ENCODE results near the gene KCNIP1. TPM values are rescaled to one million over a fixed set of nuclear protein-coding genes. Genes with fewer than 3 reads are reported as not detected.

Gene KCNIP1
- total RNA-seq, 4 donors from 2014 or later = not detected

GRCh38 chr5:170694911-170695310, 191.1 kb downstream of the KCNIP1 start:
- Histone ChIP-seq H3K4me1 (no peaks in the 10 kb centered on the region), H3K9me3 (no peaks in the 10 kb centered on the region), H3K27me3 (no peaks in the 10 kb centered on the region), H3K27ac (no peak overlapping the region), H3K36me3 (no peaks in the 10 kb centered on the region), H3K4me3 (no peak overlapping the region)
- TF ChIP-seq, protein P1, sequence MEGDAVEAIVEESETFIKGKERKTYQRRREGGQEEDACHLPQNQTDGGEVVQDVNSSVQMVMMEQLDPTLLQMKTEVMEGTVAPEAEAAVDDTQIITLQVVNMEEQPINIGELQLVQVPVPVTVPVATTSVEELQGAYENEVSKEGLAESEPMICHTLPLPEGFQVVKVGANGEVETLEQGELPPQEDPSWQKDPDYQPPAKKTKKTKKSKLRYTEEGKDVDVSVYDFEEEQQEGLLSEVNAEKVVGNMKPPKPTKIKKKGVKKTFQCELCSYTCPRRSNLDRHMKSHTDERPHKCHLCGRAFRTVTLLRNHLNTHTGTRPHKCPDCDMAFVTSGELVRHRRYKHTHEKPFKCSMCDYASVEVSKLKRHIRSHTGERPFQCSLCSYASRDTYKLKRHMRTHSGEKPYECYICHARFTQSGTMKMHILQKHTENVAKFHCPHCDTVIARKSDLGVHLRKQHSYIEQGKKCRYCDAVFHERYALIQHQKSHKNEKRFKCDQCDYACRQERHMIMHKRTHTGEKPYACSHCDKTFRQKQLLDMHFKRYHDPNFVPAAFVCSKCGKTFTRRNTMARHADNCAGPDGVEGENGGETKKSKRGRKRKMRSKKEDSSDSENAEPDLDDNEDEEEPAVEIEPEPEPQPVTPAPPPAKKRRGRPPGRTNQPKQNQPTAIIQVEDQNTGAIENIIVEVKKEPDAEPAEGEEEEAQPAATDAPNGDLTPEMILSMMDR (IDR thresholded peaks at IDR 0.05) = no peak
- TF ChIP-seq POLR2A (IDR thresholded peaks at IDR 0.05) = no peak
- no peak for DNase-seq

GRCh38 chr5:170697031-170697430, 193.2 kb downstream of the KCNIP1 start:
- no peak overlapping the region for H3K4me3 ChIP-seq
- H3K9me3 ChIP-seq = no peaks in the 10 kb centered on the region
- no peak overlapping the region for H3K27ac ChIP-seq
- TF ChIP-seq POLR2A (IDR thresholded peaks at IDR 0.05) = no peak
- TF ChIP-seq, protein P1 (IDR thresholded peaks at IDR 0.05) = no peak
- no peaks in the 10 kb centered on the region for H3K36me3 ChIP-seq
- H3K27me3 ChIP-seq = no peaks in the 10 kb centered on the region
- DNase-seq = no peak
- no peaks in the 10 kb centered on the region for H3K4me1 ChIP-seq

- DNase-seq = no peak
- Histone ChIP-seq H3K27me3 (no peaks in the 10 kb centered on the region), H3K9me3 (no peaks in the 10 kb centered on the region), H3K36me3 (no peaks in the 10 kb centered on the region), H3K27ac (no peak overlapping the region), H3K4me3 (no peak overlapping the region), H3K4me1 (no peaks in the 10 kb centered on the region)
- TF ChIP-seq POLR2A (IDR thresholded peaks at IDR 0.05) = no peak
- TF ChIP-seq, protein P1 (IDR thresholded peaks at IDR 0.05) = no peak
These were observed 196.7 kb downstream of the KCNIP1 start for GRCh38 chr5:170700503-170700902.

DNA sequence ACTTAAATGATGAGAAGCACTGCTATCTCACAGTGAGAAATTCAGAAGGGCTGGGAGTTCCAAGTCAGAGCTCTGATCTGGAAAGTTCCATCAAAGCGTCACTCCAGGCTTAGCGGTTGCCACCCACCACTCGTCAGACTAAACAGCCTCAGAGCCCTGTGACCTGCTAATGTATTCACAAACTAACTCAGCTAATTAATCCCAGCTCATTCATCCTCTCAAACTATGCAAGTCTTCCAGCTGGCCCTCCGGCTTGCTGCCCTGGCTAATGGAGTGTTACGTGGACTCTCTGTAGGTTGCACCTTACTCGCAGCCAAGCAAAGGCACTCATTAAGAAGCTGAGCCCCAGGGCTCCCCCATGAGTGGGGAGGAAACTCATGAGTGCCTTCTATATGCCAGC, 197.5 kb downstream of the KCNIP1 start:
- Histone ChIP-seq H3K9me3 (no peaks in the 10 kb centered on the region), H3K27ac (no peak overlapping the region), H3K4me3 (no peak overlapping the region), H3K27me3 (no peaks in the 10 kb centered on the region), H3K36me3 (no peaks in the 10 kb centered on the region), H3K4me1 (no peaks in the 10 kb centered on the region)
- DNase-seq = no peak
- TF ChIP-seq, protein P1 (IDR thresholded peaks at IDR 0.05) = no peak
- no peak for TF ChIP-seq POLR2A (IDR thresholded peaks at IDR 0.05)

DNA sequence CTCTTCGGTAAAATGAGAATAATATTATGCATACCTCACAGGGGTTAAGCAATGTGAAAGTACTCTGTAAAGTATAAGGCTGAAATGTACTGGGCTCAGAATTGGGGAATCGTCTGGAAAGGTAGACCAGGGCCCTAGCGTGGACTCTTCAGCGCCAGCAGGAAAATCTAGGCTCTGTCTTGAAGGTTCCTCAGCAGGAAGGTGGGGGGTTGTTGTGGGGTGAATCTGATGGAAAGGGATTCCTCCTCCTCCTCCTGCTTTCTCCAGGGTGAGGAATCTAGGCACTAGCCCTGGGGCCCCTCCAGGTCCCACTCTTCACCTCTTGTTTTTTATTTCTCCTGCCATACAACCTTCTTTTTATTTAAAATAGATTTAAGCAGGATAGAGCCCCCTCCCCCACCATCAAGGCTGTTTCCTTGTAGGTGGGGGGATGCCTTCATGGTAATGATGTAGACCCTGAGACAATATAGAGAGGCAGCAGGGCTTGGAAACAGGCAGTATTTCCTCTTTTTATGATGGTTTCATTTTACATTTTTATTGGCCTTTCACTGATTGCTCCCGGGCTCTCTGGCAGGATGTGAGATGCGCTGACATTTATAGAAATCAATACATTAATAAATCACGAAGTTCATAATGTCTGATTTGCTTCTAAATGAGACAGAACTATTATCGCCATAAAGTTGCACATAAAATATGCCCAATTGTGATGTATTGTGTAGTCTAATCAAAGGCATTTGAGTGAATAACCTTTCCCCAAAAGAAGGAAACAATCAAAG, 200.8 kb downstream of the KCNIP1 start:
- Histone ChIP-seq H3K36me3 (no peaks in the 10 kb centered on the region), H3K27me3 (no peaks in the 10 kb centered on the region), H3K9me3 (no peaks in the 10 kb centered on the region), H3K4me1 (no peaks in the 10 kb centered on the region), H3K27ac (no peak overlapping the region), H3K4me3 (no peak overlapping the region)
- TF ChIP-seq, protein P1 (IDR thresholded peaks at IDR 0.05) = no peak
- TF ChIP-seq POLR2A (IDR thresholded peaks at IDR 0.05) = no peak
- DNase-seq = no peak
